HT1080 (cell line): ENCODE results near the gene CAMTA1. TPM values are rescaled to one million over a fixed set of nuclear protein-coding genes. Genes with fewer than 3 reads are reported as not detected.

Experiments used
- DNase-seq: peaks from one replicate; pipeline ENCODE4 v3.0.0-alpha.2; 2015; ENCODE audit warnings: low read depth
- total RNA-seq: library from RNA; depleted of rRNA; stranded (reverse); fragments of >200 nt; shearing (Covaris generic); gene quantifications from 2 replicates; pipeline ENCODE4 v1.2.3, GENCODE V29; 2014

Gene CAMTA1
- total RNA-seq, 1 experiment from 2014 or later = 59.2 TPM

DNA sequence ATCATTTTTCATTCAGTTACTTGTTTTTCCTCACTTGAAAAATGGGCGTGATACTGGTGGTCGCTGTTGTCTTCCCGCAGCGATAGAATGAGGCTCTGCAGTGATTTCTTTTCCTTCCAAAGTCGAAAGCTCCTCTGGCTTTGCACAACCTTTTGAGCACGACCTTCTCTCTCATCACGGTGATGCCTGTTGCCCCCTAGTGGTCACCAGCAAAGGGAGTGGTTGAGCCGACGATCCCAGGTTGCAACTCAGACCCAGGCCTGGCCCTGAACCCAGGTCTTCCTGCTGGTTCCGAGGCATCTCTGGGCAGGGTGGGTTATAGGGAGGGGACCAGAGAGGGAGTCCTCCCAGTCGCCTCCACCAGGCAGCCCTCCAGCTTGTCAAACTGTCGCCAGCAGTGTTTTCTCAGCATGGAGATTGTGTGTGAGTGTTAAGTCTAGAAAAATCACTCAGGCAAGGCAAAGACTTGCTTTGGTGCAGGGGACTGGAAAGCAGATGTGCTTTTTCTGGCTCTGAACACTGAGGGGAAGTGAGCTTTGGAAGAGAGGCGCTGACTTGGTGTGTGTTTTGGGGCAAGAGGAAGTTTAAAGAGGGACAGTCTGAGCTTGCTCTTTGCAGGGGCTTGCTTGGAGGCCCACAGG, 285.3 kb downstream of the CAMTA1 start:
- DNase-seq = peak; percentile 36

GRCh38 chr1:7076117-7076516, 290.9 kb downstream of the CAMTA1 start:
- DNase-seq = no peak

- DNase-seq = no peak
These were observed 291.3 kb downstream of the CAMTA1 start for GRCh38 chr1:7076572-7076971.

GRCh38 chr1:7077136-7077535, 291.9 kb downstream of the CAMTA1 start:
- no peak for DNase-seq

GRCh38 chr1:7077970-7078369, 292.7 kb downstream of the CAMTA1 start:
- no peak for DNase-seq

DNA sequence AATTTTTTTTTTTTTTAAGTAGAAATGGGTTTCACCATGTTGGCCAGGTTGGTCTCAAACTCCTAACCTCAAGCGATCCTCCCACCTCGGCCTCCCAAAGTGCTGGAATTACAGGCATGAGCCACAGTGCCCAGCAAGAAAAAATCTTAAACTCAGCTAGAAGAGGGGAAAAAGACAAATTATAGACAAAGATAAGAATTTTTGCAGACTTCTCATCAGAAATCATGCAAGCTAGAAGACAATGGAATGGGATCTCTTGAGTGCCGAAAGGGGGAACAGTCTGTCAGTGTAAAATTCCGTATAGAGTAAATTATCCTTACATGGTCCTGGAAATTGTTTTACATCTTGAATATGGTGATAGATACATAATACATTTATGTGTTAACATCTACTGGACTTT, 294.4 kb downstream of the CAMTA1 start:
- DNase-seq = no peak

GRCh38 chr1:7084232-7084894, 299.1 kb downstream of the CAMTA1 start:
- no peak for DNase-seq

DNA sequence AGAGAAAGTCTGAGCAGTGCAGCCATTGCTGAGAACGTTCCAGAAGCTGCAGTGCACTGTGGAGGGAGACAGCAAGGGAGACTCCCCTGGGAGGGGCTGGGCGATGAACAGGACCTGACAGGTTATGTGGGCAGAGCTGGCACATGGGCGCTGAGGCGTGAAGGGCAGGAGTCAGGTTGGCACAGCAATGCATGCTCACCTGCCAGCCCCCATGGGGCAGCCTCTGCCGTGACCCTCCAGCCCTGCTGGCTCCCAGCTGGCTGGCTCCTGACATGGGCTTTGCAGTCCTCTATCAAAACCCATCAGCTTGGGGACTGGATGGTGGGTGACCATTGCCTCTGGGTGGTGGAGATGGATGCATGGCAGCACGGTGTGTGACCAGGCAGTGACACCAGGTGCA, 300.3 kb downstream of the CAMTA1 start:
- DNase-seq = no peak

DNA sequence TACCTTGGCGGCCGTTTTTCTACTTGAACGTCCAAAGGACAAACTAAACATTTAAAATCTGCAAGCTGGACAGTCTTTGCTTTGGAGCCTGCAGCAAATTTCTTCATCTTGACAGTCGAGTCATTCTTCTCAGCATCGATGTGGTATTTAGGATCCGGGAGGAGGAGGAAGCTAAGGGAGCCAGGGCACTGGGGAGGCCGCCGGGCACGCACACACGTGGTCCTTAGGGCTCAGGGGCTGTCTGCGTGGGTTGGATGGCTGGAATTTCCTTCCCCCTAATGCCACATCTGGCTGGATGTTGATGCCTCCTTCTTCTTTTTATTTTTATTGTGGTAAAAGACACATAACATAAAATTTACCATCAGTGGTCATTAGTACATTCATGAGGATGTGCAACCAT, 300.9 kb downstream of the CAMTA1 start:
- no peak for DNase-seq

DNA sequence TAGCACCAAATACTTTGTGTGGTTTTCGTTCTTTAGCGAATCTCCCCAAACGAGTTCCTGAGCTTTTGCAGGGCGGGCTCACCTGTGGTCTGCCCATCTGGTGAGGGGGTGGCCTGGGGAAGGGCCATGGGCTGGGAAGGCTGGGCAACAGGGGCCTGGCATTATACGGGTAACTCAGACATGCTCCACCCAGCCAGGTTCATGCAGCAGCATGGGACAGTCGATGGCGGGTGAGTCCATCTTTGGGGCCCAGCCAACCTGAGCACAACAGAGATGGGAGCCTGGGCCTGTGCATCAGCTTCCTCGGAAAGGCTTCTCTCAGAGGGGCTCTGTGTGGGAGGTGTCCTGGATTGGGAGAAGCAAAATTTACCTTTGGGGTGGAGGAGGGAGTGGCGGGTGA, 302.6 kb downstream of the CAMTA1 start:
- DNase-seq = no peak

DNA sequence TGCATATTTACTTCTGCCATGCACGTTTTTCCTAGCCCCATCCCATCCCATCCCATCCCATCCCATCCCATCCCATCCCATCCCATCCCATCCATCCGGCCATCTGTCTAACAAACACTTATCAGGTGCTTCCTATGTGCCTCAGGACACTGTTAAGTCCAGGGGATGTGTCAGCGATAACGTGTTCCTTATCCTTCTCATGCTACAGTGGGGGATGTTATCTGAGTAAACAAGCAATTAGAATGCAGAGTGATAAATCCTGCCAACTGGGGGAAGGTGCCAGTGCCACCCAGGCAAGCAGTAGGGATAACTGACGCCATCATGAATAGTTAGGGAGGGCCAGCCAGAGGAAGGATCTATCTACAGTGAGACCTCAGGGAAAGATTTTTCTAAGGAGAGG, 304.2 kb downstream of the CAMTA1 start:
- DNase-seq = no peak

GRCh38 chr1:7093297-7093696, 308.0 kb downstream of the CAMTA1 start:
- DNase-seq = no peak

DNA sequence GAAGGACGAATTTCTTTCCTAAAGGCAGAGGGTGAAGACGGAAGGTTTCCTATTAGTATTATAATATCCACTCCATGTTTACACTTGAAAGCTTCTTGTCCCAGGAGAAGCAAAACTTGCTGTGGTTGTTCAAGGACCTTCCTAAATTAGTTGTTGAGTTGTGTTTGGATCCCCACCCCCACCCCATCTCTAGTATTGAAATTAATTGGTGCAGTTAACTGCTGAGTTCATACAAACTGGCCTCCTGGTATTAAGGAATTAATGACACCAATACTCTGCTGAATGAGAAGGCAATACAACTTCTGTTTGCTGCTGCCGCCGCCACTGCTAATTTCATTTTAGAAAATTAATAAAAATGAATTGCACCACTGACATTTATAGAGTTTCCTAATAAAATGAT, 308.8 kb downstream of the CAMTA1 start:
- no peak for DNase-seq

GRCh38 chr1:7094509-7094908, 309.3 kb downstream of the CAMTA1 start:
- no peak for DNase-seq

GRCh38 chr1:7095343-7095964, 310.2 kb downstream of the CAMTA1 start:
- DNase-seq = no peak

DNA sequence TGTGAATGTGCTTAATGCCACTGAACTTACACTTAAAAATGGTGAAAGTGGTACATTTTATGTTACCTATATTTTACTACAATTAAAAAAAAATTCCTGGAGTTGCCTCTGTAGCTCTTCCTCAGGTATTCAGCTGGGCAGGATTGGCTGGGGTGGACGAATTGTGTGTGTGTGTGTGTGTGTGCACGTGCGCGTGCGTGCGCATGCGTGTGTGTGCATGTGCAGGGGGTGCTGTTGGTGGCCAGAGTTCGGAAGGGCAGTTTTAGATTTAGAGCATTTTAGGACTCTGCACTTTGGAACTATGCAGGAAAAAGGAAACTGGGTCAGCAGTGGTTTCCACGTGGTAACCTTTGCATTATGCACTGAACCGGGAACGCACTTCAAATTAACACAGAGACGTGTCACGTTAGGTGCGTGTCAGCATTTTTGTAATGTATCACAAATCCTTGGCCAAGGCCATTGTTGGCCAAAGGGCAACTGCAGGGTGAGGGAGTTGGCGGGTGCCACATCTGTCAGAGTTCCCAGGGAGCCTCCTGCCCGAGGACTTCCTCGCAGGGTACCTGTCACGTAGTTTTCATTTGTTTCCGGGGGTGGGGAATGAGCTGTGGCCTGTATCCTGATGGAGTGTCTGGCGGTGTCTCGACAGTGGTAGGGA, 312.8 kb downstream of the CAMTA1 start:
- DNase-seq = no peak

DNA sequence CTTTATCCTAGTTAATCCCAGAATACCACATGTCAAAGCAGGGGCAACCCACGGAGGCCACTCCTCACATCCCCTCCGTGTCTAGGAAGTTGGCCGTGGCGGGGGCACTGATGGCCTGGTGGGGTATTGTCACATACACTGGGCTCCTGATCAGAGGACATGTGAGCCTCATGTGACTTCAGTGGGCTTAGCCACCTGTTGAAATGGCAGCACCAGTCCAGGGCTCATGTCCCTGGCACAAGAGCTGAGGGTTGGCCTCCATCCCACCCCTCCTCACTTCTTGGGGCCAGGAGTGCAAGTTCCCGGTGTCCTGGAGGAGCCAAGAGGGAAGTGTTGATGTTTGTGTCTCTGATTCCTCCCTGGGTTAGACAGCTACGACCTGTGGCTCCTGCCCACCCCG, 313.4 kb downstream of the CAMTA1 start:
- no peak for DNase-seq

- DNase-seq = no peak
These were observed 315.2 kb downstream of the CAMTA1 start for GRCh38 chr1:7100479-7100878.

DNA sequence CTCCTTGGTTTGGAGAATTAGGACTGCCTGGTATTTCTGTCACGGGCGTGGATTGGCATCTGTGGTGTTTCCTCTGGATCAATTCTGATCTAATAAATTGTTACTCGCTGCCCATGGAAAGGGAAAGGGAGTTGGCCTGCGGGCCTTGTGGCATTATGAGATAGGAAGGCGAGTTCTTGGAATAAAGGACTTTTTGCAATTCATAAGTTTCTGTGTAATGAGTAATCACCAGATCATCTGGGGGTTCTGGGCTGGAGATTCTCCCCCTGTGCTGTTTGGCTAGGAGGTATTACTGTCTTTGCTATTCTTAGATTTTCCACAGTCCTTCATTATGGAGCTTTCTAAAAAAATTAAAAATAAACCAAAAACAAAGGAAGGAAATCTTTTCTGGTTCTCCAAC, 315.9 kb downstream of the CAMTA1 start:
- DNase-seq = peak; percentile 33

DNA sequence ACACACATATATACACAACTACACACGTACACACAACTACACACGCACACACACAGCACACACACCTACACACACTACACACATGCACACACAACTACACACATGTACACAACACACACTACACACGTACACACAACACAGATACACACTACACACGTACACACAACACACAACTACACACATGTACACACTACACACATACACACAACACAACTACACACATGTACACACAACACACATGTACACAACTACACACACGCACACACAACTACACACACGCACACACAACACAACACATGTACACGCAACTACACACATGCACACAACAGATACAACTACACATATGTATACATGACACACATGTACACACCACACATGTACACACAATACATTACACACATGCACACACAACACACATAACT, 318.1 kb downstream of the CAMTA1 start:
- DNase-seq = no peak

- DNase-seq = no peak
These were observed 318.6 kb downstream of the CAMTA1 start for GRCh38 chr1:7103874-7104273.

DNA sequence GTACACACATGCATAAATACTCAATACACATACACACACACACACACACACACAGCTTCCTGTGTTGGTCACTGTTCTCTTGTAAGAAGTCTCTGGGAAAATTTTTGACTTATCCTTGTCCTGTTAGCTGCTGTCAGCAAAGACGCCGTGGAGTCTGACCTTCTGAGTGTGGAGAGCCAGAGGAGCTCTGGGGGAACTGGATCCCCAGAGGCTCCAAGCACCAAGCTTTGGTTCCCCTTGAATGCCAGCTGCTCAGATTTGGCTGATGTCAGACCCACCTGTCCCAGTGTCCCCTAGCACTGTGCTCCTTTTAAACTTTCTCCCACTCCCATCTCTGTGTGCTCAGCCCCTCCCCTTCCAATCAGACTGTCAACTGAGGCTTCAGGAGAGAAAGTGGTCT, 319.1 kb downstream of the CAMTA1 start:
- no peak for DNase-seq
